ENCODE results near the gene HARS1. TPM values are rescaled to one million over a fixed set of nuclear protein-coding genes. Genes with fewer than 3 reads are reported as not detected.

HARS1 gene
- total RNA-seq, 1 experiment from 2014 or later: 55.6 TPM

DNA sequence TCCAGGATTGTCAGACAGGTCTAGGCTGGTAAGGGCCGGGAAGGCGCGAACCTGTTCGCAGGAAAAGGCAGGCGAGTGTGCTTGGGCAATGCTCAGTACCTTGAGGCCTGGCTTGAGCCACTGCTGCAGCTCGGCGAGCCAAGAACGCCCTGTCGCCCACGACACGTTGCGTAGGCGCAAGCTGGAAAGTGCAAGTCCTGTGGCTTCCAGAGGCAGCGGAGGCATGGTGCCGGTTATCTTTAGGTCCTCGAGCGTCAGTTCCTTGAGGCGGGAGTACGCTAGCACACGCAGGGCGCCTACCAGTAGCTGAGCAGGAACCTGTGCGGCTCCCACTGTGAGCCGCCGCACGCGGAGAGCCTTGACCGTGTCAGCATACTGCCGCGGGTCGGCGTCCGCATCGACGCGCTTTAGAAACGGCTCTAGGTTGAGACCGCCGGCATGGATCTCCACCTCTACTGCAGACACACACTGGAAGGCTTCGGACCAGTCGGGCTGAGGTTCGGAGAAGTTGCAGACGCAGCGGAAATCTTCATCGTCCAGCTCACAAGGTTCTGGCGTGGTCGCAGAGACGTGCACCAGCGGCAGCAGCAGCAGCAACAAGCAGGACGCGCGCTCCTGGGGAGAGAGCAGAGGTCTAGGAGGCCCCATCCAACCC is 58.7 kb downstream of the HARS1 start:
- Mint-ChIP-seq H3K36me3 (peaks cover 19% of the 10 kb centered on the region), H3K27me3 (ENCODE audit: low read depth) (peaks cover 35% of the 10 kb centered on the region), H3K4me1 (no peaks in the 10 kb centered on the region), H3K9me3 (peaks cover 28% of the 10 kb centered on the region), H3K4me3 (no peak overlapping the region), H3K27ac (no peak overlapping the region)
- TF ChIP-seq FOXK1 (CRISPR knock-in tag; IDR thresholded peaks at IDR 0.05) (no peak), MLX (CRISPR knock-in tag; IDR thresholded peaks at IDR 0.05) (no peak), ZBTB43 (CRISPR knock-in tag; IDR thresholded peaks at IDR 0.05) (no peak), ELF4 (CRISPR knock-in tag; IDR thresholded peaks at IDR 0.05; ENCODE audit: low read depth) (no peak), OVOL2 (CRISPR knock-in tag; IDR thresholded peaks at IDR 0.05; ENCODE audit: borderline replicate concordance) (no peak), FOXP1 (CRISPR knock-in tag; IDR thresholded peaks at IDR 0.05; ENCODE audit: borderline replicate concordance) (no peak), SMAD3 (CRISPR knock-in tag; IDR thresholded peaks at IDR 0.05; ENCODE audit: borderline replicate concordance) (no peak), ZNF138 (CRISPR knock-in tag; conservative IDR thresholded peaks at IDR 0.05) (no peak)
- ChIA-PET POLR2A (no interaction called here), CTCF (interaction anchor here (0.8 to 1.3 kb wide), 2 partner anchors 79 to 260 kb away, joined by 3 to 4 read pairs; no protein-coding TSS in a partner anchor)
- ATAC-seq (no peak), DNase-seq (ENCODE audit: low spot score) (no peak)

GRCh38 chr5:140631831-140632365 is 59.3 kb downstream of the HARS1 start:
- no peak overlapping the region for H3K4me3 Mint-ChIP-seq
- peaks cover 41% of the 10 kb centered on the region for H3K27me3 Mint-ChIP-seq (ENCODE audit: low read depth)
- DNase-seq (ENCODE audit: low spot score): no peak
- peaks cover 34% of the 10 kb centered on the region for H3K9me3 Mint-ChIP-seq
- no peaks in the 10 kb centered on the region for H3K4me1 Mint-ChIP-seq
- ChIA-PET POLR2A (no interaction called here), CTCF (interaction anchor here (1.3 kb wide), 1 partner anchor 79 kb away, joined by 4 read pairs; no protein-coding TSS in a partner anchor)
- no peak for ATAC-seq
- TF ChIP-seq NFE2L1 (CRISPR knock-in tag; IDR thresholded peaks at IDR 0.05) (no peak), FOXP1 (CRISPR knock-in tag; IDR thresholded peaks at IDR 0.05; ENCODE audit: borderline replicate concordance) (no peak), NFATC4 (CRISPR knock-in tag; IDR thresholded peaks at IDR 0.05) (no peak), CDX4 (CRISPR knock-in tag; IDR thresholded peaks at IDR 0.05; ENCODE audit: borderline replicate concordance) (no peak), PRRX2 (CRISPR knock-in tag; IDR thresholded peaks at IDR 0.05) (no peak), CBFB (CRISPR knock-in tag; IDR thresholded peaks at IDR 0.05; ENCODE audit: low read depth) (no peak), MAX (CRISPR knock-in tag; IDR thresholded peaks at IDR 0.05) (no peak), GRHL2 (CRISPR knock-in tag; IDR thresholded peaks at IDR 0.05; ENCODE audit: insufficient replicate concordance, severe bottlenecking) (no peak), FOXP4 (CRISPR knock-in tag; IDR thresholded peaks at IDR 0.05) (no peak), ZNF416 (CRISPR knock-in tag; IDR thresholded peaks at IDR 0.05) (no peak), RORB (CRISPR knock-in tag; IDR thresholded peaks at IDR 0.05) (no peak), IRF2 (CRISPR knock-in tag; IDR thresholded peaks at IDR 0.05; ENCODE audit: borderline replicate concordance, low read depth) (no peak)
- TF ChIP-seq, protein P1, sequence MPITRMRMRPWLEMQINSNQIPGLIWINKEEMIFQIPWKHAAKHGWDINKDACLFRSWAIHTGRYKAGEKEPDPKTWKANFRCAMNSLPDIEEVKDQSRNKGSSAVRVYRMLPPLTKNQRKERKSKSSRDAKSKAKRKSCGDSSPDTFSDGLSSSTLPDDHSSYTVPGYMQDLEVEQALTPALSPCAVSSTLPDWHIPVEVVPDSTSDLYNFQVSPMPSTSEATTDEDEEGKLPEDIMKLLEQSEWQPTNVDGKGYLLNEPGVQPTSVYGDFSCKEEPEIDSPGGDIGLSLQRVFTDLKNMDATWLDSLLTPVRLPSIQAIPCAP (CRISPR knock-in tag; IDR thresholded peaks at IDR 0.05): no peak
- no peak overlapping the region for H3K27ac Mint-ChIP-seq
- H3K36me3 Mint-ChIP-seq: peaks cover 25% of the 10 kb centered on the region
